Measurements from ENCODE around the gene FRY. TPM values are rescaled to one million over a fixed set of nuclear protein-coding genes. Genes with fewer than 3 reads are reported as not detected.

The FRY gene
- total RNA-seq, 1 donor from 2014 or later = 29.6 TPM

- DNase-seq (ENCODE audit: low spot score) = no peak
These were observed 270.9 kb downstream of the FRY start for GRCh38 chr13:32302461-32302860.

- no peak for DNase-seq (ENCODE audit: low spot score)
These were observed 274.1 kb downstream of the FRY start for GRCh38 chr13:32305646-32306045.

GRCh38 chr13:32309312-32310133 is 277.9 kb downstream of the FRY start:
- peak; percentile 32 for DNase-seq (ENCODE audit: low spot score)

- peak; percentile 71 for DNase-seq (ENCODE audit: low spot score)
These were observed 278.6 kb downstream of the FRY start for GRCh38 chr13:32310134-32310706.

GRCh38 chr13:32311188-32311897 is 279.8 kb downstream of the FRY start:
- DNase-seq (ENCODE audit: low spot score) = no peak

GRCh38 chr13:32314271-32315237 is 283.0 kb downstream of the FRY start:
- peak; percentile 67 for DNase-seq (ENCODE audit: low spot score)

GRCh38 chr13:32315238-32316027 is 283.9 kb downstream of the FRY start, which contains the start of the genes BRCA2 and ZAR1L:
BRCA2 (plus strand) TSS chr13:32315508; CDS start chr13:32316461, 953 bp downstream.
ZAR1L (minus strand) TSS chr13:32315363; CDS start chr13:32311925, 3,438 bp downstream.
- DNase-seq (ENCODE audit: low spot score) = peak; percentile 94

GRCh38 chr13:32316028-32316339 is 284.4 kb downstream of the FRY start:
- DNase-seq (ENCODE audit: low spot score) = no peak

GRCh38 chr13:32316501-32316900 is 284.9 kb downstream of the FRY start:
- no peak for DNase-seq (ENCODE audit: low spot score)

- DNase-seq (ENCODE audit: low spot score) = no peak
These were observed 286.3 kb downstream of the FRY start for GRCh38 chr13:32317716-32318465.

GRCh38 chr13:32320528-32320927 is 289.0 kb downstream of the FRY start:
- DNase-seq (ENCODE audit: low spot score) = no peak

GRCh38 chr13:32323912-32324311 is 292.3 kb downstream of the FRY start:
- no peak for DNase-seq (ENCODE audit: low spot score)

GRCh38 chr13:32330441-32330840 is 298.9 kb downstream of the FRY start:
- no peak for DNase-seq (ENCODE audit: low spot score)

- DNase-seq (ENCODE audit: low spot score) = peak; percentile 12
These were observed 303.1 kb downstream of the FRY start for GRCh38 chr13:32334671-32335070.

- no peak for DNase-seq (ENCODE audit: low spot score)
These were observed 309.3 kb downstream of the FRY start for GRCh38 chr13:32340914-32341313.

- no peak for DNase-seq (ENCODE audit: low spot score)
These were observed 316.1 kb downstream of the FRY start for GRCh38 chr13:32347651-32348050.
